T1000 (cell line): ENCODE measurements around the gene NDUFS1.
"Not testable (repeated sequence)": the region's sequence is repeated elsewhere in the genome, so short reads cannot be mapped to it uniquely, and the experiment has no call there.

ENCODE experiments used
- DNase-seq: peaks from one replicate; lab custom pipeline; 2025; ENCODE audit warnings: mixed read lengths; lab: John Stamatoyannopoulos, UW

Gene NDUFS1

DNA sequence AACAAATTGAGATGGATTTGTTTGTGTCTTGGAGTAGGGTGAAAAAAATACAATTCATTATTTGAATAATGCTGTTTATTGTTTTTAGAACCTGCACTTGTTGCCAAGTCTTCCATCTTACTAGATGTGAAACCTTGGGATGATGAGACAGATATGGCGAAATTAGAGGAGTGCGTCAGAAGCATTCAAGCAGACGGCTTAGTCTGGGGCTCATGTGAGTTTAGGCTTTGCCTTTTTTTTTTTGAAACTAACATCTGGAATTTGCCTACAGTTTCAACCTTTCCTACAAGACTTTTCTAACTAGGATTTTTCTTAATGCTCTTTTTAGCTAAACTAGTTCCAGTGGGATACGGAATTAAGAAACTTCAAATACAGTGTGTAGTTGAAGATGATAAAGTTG, 3.2 kb upstream of the NDUFS1 start:
- DNase-seq: not testable (repeated sequence)

DNA sequence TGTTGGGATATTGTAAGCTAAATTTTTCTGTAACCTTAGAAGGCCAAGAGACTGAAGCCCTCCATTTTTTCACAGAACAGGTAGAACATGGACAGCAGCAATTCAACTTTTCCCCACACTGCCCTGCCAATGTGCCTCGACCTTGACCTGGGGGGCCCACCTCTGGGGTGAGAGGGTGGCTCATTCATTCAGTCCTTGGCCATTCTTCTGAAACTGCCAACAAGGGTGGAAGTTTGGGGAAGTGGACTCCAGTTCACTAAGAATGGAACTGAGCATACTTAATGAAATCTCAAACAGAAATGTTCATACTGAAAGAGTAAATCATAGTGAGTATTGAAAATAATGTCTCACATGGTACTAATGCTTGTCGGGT, 1.5 kb upstream of the NDUFS1 start:
- DNase-seq: no peak

DNA sequence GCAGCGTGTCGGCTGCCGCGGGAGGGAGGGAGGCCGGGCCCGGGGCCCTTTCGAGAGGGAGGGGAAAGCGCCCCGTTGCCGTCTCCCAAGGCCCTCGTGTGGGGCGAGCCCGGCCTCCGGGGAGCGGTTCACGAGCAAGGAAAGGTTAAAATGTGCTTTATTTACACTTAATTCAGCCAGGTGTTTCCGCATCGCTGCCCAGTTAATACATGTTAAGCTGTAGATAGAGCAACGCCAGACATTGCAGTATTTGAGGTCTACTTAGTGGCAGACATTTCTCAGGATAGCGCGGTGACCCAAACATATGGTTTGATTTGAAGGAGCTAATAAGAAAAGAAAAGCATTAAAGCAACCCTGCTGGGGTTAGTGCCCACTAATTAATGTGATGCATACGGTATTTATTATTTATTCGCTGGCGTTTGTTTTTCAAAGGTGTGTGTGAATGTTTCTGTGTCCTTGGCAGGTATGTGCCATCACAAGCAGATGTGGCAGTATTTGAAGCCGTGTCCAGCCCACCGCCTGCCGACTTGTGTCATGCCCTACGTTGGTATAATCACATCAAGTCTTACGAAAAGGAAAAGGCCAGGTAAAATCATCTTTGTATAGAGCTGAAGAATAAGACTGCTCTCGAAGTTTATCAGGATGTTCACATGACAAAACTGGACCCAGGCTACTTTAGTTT, 1.0 kb upstream of the NDUFS1 start:
- DNase-seq: no peak

DNA sequence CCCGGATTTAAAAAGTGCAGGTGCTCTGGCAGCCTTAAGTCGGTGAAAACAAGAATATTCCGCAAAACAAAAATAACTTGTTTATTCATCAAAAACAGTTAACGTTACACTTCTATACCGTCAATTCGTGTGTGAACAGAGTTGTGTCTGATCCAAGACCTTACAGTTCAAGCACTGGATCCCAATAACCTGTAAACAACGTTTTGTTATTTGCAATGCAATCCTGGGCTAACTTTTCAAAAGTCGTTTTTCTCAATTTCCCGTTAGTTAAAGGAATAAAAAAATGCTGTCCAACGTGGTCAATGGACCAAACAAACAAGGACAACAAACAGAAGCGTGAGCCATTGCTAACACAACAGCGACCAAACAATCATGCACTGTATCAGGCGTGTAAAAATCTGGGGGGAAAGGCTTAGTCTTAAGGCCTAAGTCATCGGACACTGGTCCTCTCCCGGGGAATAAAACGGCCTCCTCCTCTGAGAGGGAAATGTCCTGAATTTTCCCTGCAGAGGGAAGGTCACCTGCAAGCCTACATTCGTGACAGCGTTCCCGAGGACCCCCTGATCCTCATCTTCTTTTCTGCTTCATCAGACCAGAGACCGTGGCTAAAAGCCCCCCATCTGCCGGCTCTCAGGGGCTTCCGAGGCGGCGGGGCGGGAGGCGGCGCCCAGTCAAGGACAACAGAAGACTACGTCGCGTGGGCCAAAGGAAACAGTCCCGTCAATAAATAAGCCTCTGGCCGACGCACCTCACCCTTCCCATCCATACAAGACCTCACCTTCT, 490 bp downstream of the NDUFS1 start:
- DNase-seq: no peak

DNA sequence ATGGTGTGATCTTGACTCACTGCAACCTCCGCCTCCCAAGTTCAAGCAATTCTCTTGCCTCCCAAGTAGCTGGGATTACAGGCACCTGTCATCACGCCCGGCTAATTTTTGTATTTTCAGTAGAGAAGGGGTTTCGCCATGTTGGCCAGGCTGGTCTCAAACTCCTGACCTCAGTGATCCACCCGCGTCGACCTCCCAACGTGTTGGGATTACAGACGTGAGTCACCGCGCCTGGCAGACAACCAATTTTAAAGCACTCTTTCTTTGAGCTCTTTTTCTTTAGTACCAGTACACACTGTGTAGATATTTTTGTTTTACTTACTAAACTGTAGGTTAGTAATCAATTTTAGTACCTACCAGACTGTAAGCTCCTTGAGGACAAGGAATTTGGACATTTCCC, 2.2 kb downstream of the NDUFS1 start:
- DNase-seq: not testable (repeated sequence)

DNA sequence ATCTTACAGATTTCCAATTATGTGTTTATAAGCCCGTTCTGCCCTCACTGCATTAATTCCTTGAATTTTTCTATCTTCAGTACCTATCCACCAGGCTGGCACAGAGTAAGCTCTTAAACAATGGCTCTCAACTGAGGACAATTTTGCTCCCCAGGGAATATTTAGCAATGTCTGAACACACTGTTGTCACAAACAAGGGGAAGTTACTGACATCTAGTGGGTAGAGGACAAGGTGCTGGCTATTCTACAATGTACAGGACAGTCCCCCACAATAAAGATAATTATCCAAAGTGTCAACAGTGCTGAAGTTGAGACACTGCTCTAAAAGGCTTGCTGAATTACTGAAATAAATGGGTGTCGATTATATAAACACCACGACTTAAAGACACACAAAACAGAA, 5.0 kb downstream of the NDUFS1 start:
- DNase-seq: no peak

DNA sequence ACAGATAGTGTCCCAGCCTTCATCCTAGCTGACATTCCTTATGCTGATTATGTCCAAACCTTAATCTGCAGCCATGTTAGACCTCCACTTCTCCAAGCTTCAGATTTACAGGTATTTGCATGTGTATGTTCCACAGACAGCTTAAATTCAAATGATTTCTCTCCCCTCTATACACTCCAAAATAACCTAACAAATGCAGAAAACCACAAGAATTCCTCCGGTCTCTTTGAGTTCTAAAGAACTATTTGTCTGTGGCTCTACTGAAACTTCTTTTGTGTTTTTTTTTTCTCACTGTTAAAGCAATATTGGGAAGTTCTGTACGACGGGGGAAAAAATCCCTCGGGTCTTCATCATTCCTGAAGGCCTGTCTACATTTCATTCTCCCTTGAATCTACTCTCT, 8.6 kb downstream of the NDUFS1 start:
- DNase-seq: no peak

DNA sequence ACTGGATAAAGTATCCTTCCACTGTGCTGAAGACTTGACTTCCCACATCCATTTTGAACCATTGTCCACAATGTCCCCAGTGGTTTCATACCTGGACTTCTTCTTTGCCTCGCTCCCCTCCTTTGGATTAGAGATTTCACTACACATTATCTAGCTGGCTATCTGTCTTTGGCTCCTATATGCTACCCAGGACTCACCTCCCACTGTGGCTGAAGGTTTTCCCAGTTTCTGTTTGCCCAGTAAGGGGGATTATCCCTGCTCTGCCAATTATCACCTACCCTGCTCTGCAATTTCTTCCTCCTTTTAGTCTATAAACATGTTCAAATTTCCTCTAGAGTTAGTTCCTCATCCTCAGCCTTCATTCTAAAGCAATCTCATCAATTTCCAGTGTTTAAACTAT, 9.1 kb downstream of the NDUFS1 start:
- DNase-seq: no peak

DNA sequence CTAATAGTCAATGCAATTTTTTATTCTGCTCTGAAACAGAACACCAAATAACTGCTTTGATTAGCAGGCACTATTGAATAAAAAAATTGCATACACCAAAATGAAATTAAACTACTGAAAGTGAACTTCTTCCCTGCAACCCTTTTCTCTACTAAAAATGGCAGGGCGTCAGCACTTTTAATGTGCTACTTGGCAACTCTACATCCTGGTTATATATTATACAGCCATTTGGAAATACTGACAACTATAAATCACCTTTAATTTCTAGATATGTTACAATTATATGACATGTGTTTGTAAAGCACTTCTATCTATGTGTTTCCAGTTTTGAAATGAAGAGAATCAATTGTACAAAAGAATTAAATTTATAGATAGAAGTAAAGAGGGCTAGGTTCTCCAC, 9.9 kb downstream of the NDUFS1 start:
- DNase-seq: no peak

DNA sequence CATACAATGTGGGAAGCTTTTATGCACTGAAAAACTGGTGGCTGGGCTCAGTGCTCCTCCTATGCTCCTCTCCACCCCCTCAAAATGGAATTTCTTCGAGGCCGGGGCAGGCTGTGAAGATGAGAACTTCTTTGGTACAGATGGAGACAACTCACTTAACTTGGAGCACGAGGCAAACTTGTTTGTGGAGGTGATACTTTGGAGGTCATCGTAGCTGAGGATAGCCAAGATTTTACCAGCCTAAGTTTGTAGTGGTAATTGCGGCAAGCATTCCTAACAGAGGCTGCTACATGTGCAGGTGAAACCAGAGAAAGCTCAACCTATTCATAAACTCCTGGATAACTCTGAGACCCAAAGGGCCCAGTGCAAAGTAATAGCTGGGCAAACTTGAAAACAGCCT, 13.6 kb downstream of the NDUFS1 start:
- DNase-seq: no peak

DNA sequence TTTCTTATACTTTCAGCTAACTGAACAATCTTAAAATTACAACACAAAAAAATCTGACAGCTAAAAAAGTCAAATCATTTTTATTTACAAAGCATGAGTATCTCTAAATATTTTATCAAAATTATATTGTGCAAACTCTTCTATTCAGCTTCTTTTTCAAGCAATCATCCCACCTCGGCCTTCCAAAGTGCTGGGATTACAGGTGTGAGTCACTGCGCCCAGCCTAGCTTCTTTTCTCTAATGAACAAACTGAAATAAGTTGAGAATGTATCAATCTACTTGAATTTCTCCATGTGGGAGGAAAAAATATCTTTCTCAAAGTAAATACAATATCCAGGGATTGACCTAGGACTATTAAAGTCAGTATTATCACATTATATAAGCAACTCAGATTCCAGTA, 14.9 kb downstream of the NDUFS1 start:
- DNase-seq: no peak

DNA sequence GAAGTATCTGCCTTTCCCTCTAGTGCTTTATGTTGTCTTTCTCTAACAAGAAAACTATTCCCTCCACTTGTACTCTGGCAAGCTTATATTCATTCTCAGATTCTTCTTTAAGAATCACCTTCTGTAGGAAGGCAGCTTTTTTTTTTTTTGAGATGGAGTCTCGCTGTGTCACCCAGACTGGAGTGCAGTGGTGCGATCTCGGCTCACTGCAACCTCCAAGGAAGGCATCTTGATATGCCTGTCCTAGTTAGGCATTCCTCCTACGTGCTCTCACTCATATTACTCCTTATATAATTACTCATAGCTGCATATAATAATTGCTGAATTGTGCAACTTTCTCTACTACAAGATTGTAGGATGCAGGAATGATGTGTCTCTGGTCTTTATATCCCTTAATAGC, 15.8 kb downstream of the NDUFS1 start:
- no peak for DNase-seq

DNA sequence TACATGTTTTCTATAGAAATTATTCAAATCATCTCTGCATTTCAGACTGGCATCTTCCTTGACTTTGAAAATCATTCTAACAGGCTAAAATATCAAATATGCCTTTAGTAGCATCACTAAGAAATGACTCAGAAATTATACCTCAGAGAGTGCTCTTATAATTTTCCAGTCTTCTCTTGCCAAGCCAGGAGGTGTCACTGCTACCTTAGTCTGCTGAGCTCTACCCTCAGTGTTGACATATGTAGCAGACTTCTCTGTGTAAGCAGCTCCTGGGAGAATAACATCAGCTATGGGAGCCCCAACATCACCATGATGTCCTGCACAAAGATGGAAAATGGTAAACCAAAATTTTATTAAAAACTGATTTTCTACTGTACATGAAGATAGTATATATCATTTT, 31.6 kb downstream of the NDUFS1 start:
- no peak for DNase-seq

DNA sequence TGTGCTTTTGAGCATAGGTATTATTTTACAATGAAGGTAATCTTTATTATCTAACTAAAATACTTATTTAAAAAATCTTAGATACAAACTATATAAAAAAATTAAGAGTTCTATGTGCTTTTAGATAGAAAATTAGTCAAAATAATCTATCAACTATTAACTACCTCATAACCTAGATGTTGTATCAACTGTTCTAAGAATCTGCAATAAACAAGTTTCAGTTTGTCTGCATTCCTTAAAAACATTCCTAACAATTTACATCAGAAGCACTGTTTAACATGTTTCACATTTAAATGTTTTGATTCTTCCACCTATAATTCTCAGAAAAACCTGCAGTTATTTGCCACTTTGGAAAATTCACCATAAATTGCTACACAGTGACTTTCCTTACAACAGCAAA, 33.3 kb downstream of the NDUFS1 start:
- DNase-seq: no peak

DNA sequence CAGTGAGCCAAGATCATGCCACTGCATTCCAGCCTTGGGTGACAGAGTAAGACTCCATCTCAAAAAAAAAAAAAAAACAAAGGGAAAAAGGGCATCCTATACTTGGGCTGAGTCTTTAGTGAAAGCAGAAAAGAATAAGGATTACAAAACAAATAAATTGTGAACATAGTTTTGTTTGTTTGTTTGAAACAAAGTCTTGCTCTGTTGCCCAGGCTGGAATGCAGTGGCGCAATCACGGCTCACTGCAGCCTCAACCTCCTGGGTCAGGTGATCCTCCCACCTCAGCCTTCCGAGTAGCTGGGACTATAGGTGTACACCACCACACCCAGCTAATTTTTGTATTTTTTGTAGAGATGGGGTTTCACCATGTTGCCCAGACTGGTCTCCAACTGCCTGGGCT, 36.7 kb downstream of the NDUFS1 start:
- not testable (repeated sequence) for DNase-seq

DNA sequence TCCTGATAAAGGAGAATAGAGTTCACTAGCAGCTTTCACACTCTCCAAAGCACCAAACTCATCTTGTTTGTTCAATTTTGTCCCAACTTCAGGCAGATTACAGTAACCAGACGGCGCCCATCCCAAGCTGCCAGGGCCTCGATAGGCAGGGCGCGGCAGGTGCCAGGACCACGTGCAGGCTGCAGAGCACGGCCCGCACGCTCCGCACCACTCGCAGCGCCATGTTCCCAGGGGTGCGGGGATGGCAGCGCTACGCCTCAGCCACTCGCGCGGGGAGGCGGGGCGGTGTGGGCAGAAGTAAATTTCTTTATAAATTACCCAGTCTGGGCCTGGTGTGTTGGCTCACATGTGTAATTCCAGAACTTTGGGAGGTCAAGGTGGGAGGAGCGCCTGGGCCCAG, 43.0 kb downstream of the NDUFS1 start:
- no peak for DNase-seq

DNA sequence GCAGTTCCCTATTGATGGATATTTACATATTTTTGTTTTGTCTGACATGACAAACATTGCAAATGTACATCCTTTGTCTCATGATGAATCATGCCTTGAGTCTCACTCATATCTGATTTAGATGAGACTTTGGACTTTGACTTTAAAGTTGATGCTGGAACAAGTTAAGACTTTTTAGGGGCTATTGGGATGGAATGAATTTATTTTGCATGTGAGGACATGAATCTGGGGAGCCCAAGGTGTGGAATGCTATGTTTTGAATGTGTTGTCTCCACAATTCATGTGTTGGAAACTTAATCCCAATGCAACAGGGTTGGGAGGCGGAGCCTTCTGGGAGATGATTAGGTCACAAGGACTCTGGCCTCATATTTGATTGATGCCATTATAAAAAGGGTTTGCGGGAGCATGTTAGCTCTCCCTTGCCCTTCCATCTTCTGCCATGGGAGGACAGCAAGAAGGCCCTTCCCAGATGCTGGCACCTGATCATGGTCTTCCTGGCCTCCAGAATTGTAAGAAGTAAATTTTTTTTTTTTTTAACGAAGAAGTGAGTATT, 44.1 kb downstream of the NDUFS1 start:
- DNase-seq: no peak

DNA sequence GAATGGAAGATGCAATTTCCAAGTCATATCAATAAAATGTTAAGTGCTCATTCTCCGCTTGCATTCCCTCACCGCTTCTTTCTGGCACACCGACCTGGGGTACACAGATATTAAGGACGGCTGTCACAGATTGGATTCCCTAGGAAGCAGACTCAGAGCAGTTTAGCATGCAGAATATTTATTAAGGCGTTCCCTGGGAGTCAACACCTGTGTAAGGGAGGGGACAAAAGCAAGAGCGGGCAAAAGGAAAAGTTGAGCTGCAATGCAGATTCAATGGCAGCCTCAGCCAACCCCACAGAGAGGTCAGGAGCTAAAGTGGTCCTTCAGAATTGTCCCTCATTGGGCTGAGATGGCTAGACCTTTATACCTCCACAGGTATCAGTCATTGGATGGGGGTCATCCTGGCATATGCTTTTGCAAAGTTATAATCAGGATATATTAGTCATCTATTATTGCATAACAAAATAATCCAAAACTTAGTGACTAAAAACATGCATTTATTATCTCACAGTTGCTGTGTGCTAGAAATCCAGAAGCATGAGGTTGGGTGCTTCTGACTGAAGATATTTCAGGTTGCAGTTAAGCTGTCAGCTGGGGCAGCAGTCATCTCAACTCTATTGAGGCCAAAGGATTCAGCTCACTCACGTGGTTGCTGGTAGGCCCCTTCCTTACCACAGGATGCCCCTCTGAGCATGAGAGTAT, 46.2 kb downstream of the NDUFS1 start:
- no peak for DNase-seq

DNA sequence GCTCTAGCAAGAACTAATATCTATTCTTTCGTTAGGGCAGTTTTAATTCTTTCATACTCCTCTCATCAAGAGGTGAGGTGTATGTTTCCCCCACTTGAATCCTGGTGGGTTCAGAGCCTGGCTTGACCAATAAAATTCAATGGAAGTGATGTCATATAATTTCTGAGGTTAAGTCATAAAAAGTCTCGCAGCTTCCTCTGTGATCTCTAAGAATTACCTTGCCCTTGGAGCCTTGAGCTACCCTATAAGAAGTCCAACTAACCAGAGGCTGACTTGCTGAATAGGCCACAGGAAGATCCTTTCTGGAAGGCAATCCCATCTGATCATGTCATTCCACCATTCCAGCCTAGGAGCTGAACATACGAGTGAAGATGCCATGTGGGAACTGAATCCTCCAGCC, 47.1 kb downstream of the NDUFS1 start:
- no peak for DNase-seq

DNA sequence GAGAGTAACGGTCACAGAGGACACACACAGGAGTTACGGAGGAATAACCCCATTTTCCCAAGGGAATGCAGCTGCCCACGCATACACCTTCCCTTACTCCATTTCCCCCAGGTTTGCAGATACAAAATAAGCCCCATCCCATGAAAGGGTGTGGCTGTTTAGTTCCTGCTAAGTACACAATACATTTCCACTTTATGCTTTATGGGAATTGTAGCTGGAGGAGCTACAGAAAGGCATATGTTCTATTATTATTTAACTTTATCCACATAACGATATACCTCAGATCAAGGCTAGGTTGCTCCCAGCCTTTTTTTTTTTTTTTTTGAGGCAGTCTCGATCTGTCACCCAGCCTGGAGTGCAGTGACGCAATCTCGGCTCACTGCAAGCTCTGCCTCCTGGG, 50.5 kb downstream of the NDUFS1 start:
- no peak for DNase-seq

DNA sequence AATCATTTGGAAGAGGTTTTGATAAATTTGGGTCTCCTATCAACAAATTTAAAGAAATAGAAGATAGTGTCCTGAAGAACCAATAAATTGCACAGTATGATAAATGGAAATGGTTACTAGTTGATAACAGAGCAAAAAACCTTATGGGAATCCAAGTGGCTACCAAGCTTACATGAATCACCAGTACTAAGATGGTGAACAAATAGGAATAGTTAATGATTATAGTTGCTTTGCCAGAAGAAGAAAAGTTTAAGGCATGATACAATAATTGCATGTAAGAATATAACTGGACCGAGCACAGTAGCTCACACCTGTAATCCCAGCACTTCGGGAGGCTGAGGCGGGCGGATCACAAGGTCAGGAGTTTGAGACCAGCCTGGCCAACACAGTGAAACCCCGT, 53.7 kb downstream of the NDUFS1 start:
- DNase-seq: no peak

DNA sequence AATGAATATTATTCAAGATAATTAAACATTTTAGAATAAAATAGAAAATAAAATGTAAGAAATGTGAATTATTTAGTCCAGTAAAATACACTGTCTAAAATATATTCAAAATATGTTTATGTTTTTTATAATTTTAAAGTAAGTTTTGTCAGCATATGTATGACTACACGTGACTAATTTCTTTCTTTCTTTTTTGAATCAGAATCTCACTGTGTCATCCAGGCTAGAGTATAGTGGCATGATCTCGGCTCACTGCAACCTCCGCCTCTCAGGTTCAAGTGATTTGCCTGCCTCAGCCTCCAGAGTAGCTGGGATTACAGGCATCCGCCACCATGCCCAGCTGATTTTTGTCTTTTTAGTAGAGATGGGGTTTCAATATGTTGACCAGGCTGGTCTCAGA, 54.2 kb downstream of the NDUFS1 start:
- DNase-seq: no peak

DNA sequence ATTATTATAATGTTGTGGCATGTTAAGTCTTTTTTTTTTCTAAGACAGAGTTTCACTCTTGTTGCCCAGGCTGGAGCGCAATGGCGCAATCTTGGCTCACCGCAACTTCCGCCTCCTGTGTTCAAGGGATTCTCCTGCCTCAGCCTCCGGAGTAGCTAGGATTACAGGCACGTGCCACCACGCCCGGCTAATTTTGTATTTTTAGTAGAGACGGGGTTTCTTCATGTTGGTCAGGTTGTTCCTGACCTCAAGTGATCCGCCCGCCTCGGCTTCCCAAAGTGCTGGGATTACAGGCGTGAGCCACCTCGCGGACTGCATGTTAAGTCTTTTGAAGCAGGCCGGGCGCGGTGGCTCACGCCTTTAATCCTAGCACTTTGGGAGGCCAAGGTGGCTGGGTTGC, 60.4 kb downstream of the NDUFS1 start:
- DNase-seq: not testable (repeated sequence)
